HUES64 (cell line): ENCODE measurements around the gene RAB15.

ENCODE experiments used
- H3K27ac ChIP-seq: 2 replicates; pipeline ENCODE4 v1.7.0; 2013; ENCODE audit warnings: low read depth, low read length, inconsistent platforms
- H3K27me3 ChIP-seq: 2 replicates; pipeline ENCODE4 v1.6.1; 2013; ENCODE audit warnings: mild to moderate bottlenecking, low read length; ENCODE audit not compliant: insufficient read depth
- H3K36me3 ChIP-seq: 2 replicates; pipeline ENCODE4 v1.6.1; 2013; ENCODE audit warnings: mild to moderate bottlenecking, low read length; ENCODE audit not compliant: insufficient read depth
- H3K4me1 ChIP-seq: 2 replicates; pipeline ENCODE4 v1.6.1; 2013; ENCODE audit warnings: mild to moderate bottlenecking, low read length, moderate library complexity; ENCODE audit not compliant: insufficient read depth
- H3K4me3 ChIP-seq: 2 replicates; pipeline ENCODE4 v1.5.1; 2013; ENCODE audit warnings: mild to moderate bottlenecking, low read length, moderate library complexity
- H3K9ac ChIP-seq: 2 replicates; pipeline ENCODE4 v1.6.1; 2013; ENCODE audit warnings: mild to moderate bottlenecking, low read depth, low read length
- H3K9me3 ChIP-seq: 2 replicates; pipeline ENCODE4 v1.6.1; 2013; ENCODE audit warnings: low read depth, low read length; ENCODE audit not compliant: insufficient read depth
- WGBS: fragments of 150-250, 120-280 bp; methylation state at CpG from one replicate; pipeline ENCODE4 v1.1.7; 2013; ENCODE audit warnings: missing lambda C conversion rate; 5-methylcytosine and 5-hydroxymethylcytosine counted together

Gene RAB15

GRCh38 chr14:64935508-64935907 lies 36.6 kb downstream of the RAB15 start:
- Histone ChIP-seq H3K36me3 (peaks cover 42% of the 10 kb centered on the region), H3K9ac (no peak overlapping the region), H3K4me3 (no peak overlapping the region), H3K9me3 (no peaks in the 10 kb centered on the region), H3K27ac (no peak overlapping the region), H3K4me1 (no peaks in the 10 kb centered on the region), H3K27me3 (no peaks in the 10 kb centered on the region)
- WGBS = 97% methylated on average over 2 of the region's 2 CpGs

- Histone ChIP-seq H3K27ac (no peak overlapping the region), H3K9me3 (no peaks in the 10 kb centered on the region), H3K36me3 (peaks cover 52% of the 10 kb centered on the region), H3K27me3 (no peaks in the 10 kb centered on the region), H3K9ac (no peak overlapping the region), H3K4me1 (no peaks in the 10 kb centered on the region), H3K4me3 (no peak overlapping the region)
- 93% methylated on average over 1 of the region's 1 CpG for WGBS
Observed at GRCh38 chr14:64934338-64934929, 37.7 kb downstream of the RAB15 start.

GRCh38 chr14:64932231-64932630 lies 39.9 kb downstream of the RAB15 start:
- H3K36me3 ChIP-seq = peaks cover 64% of the 10 kb centered on the region
- H3K9ac ChIP-seq = no peak overlapping the region
- no peak overlapping the region for H3K27ac ChIP-seq
- no peaks in the 10 kb centered on the region for H3K27me3 ChIP-seq
- no peaks in the 10 kb centered on the region for H3K9me3 ChIP-seq
- H3K4me3 ChIP-seq = no peak overlapping the region
- H3K4me1 ChIP-seq = no peaks in the 10 kb centered on the region

GRCh38 chr14:64931123-64931522 lies 41.0 kb downstream of the RAB15 start:
- H3K27me3 ChIP-seq = no peaks in the 10 kb centered on the region
- no peak overlapping the region for H3K27ac ChIP-seq
- WGBS = 98% methylated on average over 2 of the region's 2 CpGs
- H3K9me3 ChIP-seq = no peaks in the 10 kb centered on the region
- H3K4me3 ChIP-seq = no peak overlapping the region
- H3K36me3 ChIP-seq = peaks cover 75% of the 10 kb centered on the region
- H3K4me1 ChIP-seq = no peaks in the 10 kb centered on the region
- no peak overlapping the region for H3K9ac ChIP-seq

GRCh38 chr14:64930085-64930843 lies 41.9 kb downstream of the RAB15 start:
- H3K36me3 ChIP-seq = peaks cover 83% of the 10 kb centered on the region
- H3K27ac ChIP-seq = no peak overlapping the region
- H3K27me3 ChIP-seq = no peaks in the 10 kb centered on the region
- no peaks in the 10 kb centered on the region for H3K4me1 ChIP-seq
- no peak overlapping the region for H3K4me3 ChIP-seq
- no peak overlapping the region for H3K9ac ChIP-seq
- 97% methylated on average over 1 of the region's 3 CpGs for WGBS
- no peaks in the 10 kb centered on the region for H3K9me3 ChIP-seq

- no peaks in the 10 kb centered on the region for H3K27me3 ChIP-seq
- no peak overlapping the region for H3K27ac ChIP-seq
- no peaks in the 10 kb centered on the region for H3K9me3 ChIP-seq
- no peaks in the 10 kb centered on the region for H3K4me1 ChIP-seq
- H3K4me3 ChIP-seq = no peak overlapping the region
- WGBS = 92% methylated on average over 3 of the region's 3 CpGs
- H3K36me3 ChIP-seq = peaks cover 87% of the 10 kb centered on the region
- H3K9ac ChIP-seq = no peak overlapping the region
Observed at GRCh38 chr14:64929014-64929359, 43.1 kb downstream of the RAB15 start.

GRCh38 chr14:64928239-64929013 lies 43.7 kb downstream of the RAB15 start:
- Histone ChIP-seq H3K4me1 (no peaks in the 10 kb centered on the region), H3K4me3 (no peak overlapping the region), H3K9me3 (no peaks in the 10 kb centered on the region), H3K27ac (no peak overlapping the region), H3K36me3 (peaks cover 87% of the 10 kb centered on the region), H3K27me3 (no peaks in the 10 kb centered on the region), H3K9ac (no peak overlapping the region)
- WGBS = 92% methylated on average over 7 of the region's 7 CpGs

- Histone ChIP-seq H3K9ac (no peak overlapping the region), H3K9me3 (no peaks in the 10 kb centered on the region), H3K27ac (no peak overlapping the region), H3K4me3 (no peak overlapping the region), H3K36me3 (peaks cover 73% of the 10 kb centered on the region), H3K4me1 (no peaks in the 10 kb centered on the region), H3K27me3 (no peaks in the 10 kb centered on the region)
- WGBS = 65% methylated on average over 2 of the region's 3 CpGs
Observed at GRCh38 chr14:64927031-64927430, 45.1 kb downstream of the RAB15 start.

- Histone ChIP-seq H3K27ac (no peak overlapping the region), H3K9me3 (no peaks in the 10 kb centered on the region), H3K4me3 (no peak overlapping the region), H3K4me1 (no peaks in the 10 kb centered on the region), H3K36me3 (peaks cover 69% of the 10 kb centered on the region), H3K9ac (no peak overlapping the region), H3K27me3 (no peaks in the 10 kb centered on the region)
- 84% methylated on average over 4 of the region's 4 CpGs for WGBS
Observed at GRCh38 chr14:64926398-64926995, 45.6 kb downstream of the RAB15 start.

- WGBS = no CpG with 5 or more reads among the region's 3 CpGs
- Histone ChIP-seq H3K9ac (no peak overlapping the region), H3K27me3 (no peaks in the 10 kb centered on the region), H3K27ac (no peak overlapping the region), H3K36me3 (peaks cover 47% of the 10 kb centered on the region), H3K4me1 (no peaks in the 10 kb centered on the region), H3K9me3 (no peaks in the 10 kb centered on the region), H3K4me3 (no peak overlapping the region)
Observed at GRCh38 chr14:64923015-64923414, 49.1 kb downstream of the RAB15 start.

GRCh38 chr14:64920465-64920864 lies 51.7 kb downstream of the RAB15 start:
- Histone ChIP-seq H3K36me3 (peaks cover 23% of the 10 kb centered on the region), H3K27me3 (no peaks in the 10 kb centered on the region), H3K4me3 (no peak overlapping the region), H3K27ac (no peak overlapping the region), H3K9me3 (no peaks in the 10 kb centered on the region), H3K4me1 (peaks cover 4% of the 10 kb centered on the region), H3K9ac (no peak overlapping the region)
- 80% methylated on average over 2 of the region's 2 CpGs for WGBS
